ENCODE data around the gene SOX6. TPM values are rescaled to one million over a fixed set of nuclear protein-coding genes. Genes with fewer than 3 reads are reported as not detected.

The SOX6 gene
- total RNA-seq, 2 experiments from 2014 or later: 0.13 TPM; not detected in 1

- no peak for TF ChIP-seq CTCF (conservative IDR thresholded peaks at IDR 0.05; ENCODE audit: low read length)
- TF ChIP-seq EZH2phosphoT487 (IDR thresholded peaks at IDR 0.05; ENCODE audit: borderline replicate concordance, low read depth, low read length): no peak
- Histone ChIP-seq H3K9me2 (ENCODE audit: insufficient read depth, low read length) (no peaks in the 10 kb centered on the region), H3K36me3 (ENCODE audit: insufficient read depth, low read length) (no peaks in the 10 kb centered on the region), H3K9me3 (ENCODE audit: low read length) (no peaks in the 10 kb centered on the region), H3K27ac (ENCODE audit: low read depth, low read length, poor library complexity, severe bottlenecking) (no peak overlapping the region), H2AFZ (ENCODE audit: low read length) (no peak overlapping the region), H3K79me2 (ENCODE audit: insufficient read depth, low read depth, low read length) (no peaks in the 10 kb centered on the region), H3K4me3 (ENCODE audit: low read depth, low read length, poor library complexity, severe bottlenecking) (no peak overlapping the region), H4K20me1 (ENCODE audit: insufficient read depth, low read length) (no peaks in the 10 kb centered on the region), H3K4me2 (ENCODE audit: low read length) (no peak overlapping the region), H3K4me1 (ENCODE audit: insufficient read depth, low read length, poor library complexity, severe bottlenecking) (peaks cover 2% of the 10 kb centered on the region)
- BruUV-seq (replicated peaks): no TSS peak
- ChIA-PET CTCF (ENCODE audit: unreplicated experiment) (no interaction called here), POLR2A (interaction anchor here (1.3 kb wide), 1 partner anchor 12 kb away, joined by 3 read pairs; no protein-coding TSS in a partner anchor)
- intact Hi-C loops (cut with micrococcal nuclease; ENCODE audit: unreplicated experiment): no loop called here
- DNase-seq (ENCODE audit: low spot score): no peak
Measured at GRCh38 chr11:16185042-16185441, 171.3 kb downstream of the SOX6 start.

DNA sequence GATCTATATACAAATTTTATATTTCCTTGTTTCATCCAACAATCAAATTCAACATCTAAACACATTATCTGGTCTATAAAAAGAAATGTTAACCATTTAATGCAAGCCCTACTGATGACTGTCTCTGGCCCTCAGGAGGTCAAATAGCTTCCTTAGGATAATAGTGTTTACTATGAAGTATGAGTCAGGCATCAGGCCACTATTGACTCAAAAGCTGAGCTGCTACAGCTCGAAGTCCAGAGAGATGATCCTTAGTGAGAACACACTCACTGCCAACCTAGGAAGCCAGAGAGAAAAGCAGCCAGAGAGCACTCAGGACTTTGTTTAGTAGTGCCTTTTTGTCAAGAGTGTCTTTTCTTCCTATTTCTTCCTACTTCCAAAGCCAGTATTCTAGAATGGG lies 171.8 kb downstream of the SOX6 start:
- no peak for DNase-seq (ENCODE audit: low spot score)
- H3K4me2 ChIP-seq (ENCODE audit: low read length): no peak overlapping the region
- no peaks in the 10 kb centered on the region for H3K79me2 ChIP-seq (ENCODE audit: insufficient read depth, low read depth, low read length)
- H3K9me3 ChIP-seq (ENCODE audit: low read length): no peaks in the 10 kb centered on the region
- no TSS peak for BruUV-seq (replicated peaks)
- H3K4me1 ChIP-seq (ENCODE audit: insufficient read depth, low read length, poor library complexity, severe bottlenecking): no peaks in the 10 kb centered on the region
- no peak overlapping the region for H3K27ac ChIP-seq (ENCODE audit: low read depth, low read length, poor library complexity, severe bottlenecking)
- TF ChIP-seq CTCF (conservative IDR thresholded peaks at IDR 0.05; ENCODE audit: low read length) (no peak), EZH2phosphoT487 (IDR thresholded peaks at IDR 0.05; ENCODE audit: borderline replicate concordance, low read depth, low read length) (no peak)
- H2AFZ ChIP-seq (ENCODE audit: low read length): no peak overlapping the region
- POLR2A ChIA-PET: interaction anchor here (1.3 kb wide), 1 partner anchor 12 kb away, joined by 3 read pairs; no protein-coding TSS in a partner anchor
- H3K36me3 ChIP-seq (ENCODE audit: insufficient read depth, low read length): no peaks in the 10 kb centered on the region
- H3K4me3 ChIP-seq (ENCODE audit: low read depth, low read length, poor library complexity, severe bottlenecking): no peak overlapping the region
- CTCF ChIA-PET (ENCODE audit: unreplicated experiment): no interaction called here
- H4K20me1 ChIP-seq (ENCODE audit: insufficient read depth, low read length): no peaks in the 10 kb centered on the region
- intact Hi-C loops (cut with micrococcal nuclease; ENCODE audit: unreplicated experiment): no loop called here
- no peaks in the 10 kb centered on the region for H3K9me2 ChIP-seq (ENCODE audit: insufficient read depth, low read length)

DNA sequence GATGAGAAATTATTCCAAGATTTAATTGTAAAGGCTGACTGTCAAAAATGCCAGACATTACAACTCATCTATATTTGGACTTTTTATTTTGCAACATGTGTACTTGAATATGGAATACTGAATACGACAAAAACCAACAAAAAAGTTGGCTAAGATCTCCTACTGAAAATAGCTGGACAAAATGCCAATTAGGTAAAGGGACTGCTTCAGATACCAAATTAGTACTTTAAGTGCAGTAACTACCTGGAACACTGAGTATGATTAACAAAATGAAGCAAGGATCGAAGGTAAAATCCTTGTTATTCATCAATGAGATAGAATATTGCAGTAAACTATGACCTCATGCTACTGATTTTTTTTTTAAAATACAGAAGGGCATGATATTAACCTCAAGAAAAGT lies 173.8 kb downstream of the SOX6 start:
- Histone ChIP-seq H3K36me3 (ENCODE audit: insufficient read depth, low read length) (no peaks in the 10 kb centered on the region), H3K4me2 (ENCODE audit: low read length) (no peak overlapping the region), H3K4me3 (ENCODE audit: low read depth, low read length, poor library complexity, severe bottlenecking) (no peak overlapping the region), H3K9me3 (ENCODE audit: low read length) (no peaks in the 10 kb centered on the region), H2AFZ (ENCODE audit: low read length) (no peak overlapping the region), H3K27ac (ENCODE audit: low read depth, low read length, poor library complexity, severe bottlenecking) (no peak overlapping the region), H3K4me1 (ENCODE audit: insufficient read depth, low read length, poor library complexity, severe bottlenecking) (no peaks in the 10 kb centered on the region), H4K20me1 (ENCODE audit: insufficient read depth, low read length) (no peaks in the 10 kb centered on the region), H3K9me2 (ENCODE audit: insufficient read depth, low read length) (no peaks in the 10 kb centered on the region), H3K79me2 (ENCODE audit: insufficient read depth, low read depth, low read length) (no peaks in the 10 kb centered on the region)
- DNase-seq (ENCODE audit: low spot score): no peak
- CTCF ChIA-PET (ENCODE audit: unreplicated experiment): no interaction called here
- no TSS peak for BruUV-seq (replicated peaks)
- POLR2A ChIA-PET: no interaction called here
- no peak for TF ChIP-seq CTCF (conservative IDR thresholded peaks at IDR 0.05; ENCODE audit: low read length)
- TF ChIP-seq EZH2phosphoT487 (IDR thresholded peaks at IDR 0.05; ENCODE audit: borderline replicate concordance, low read depth, low read length): no peak
- intact Hi-C loops (cut with micrococcal nuclease; ENCODE audit: unreplicated experiment): no loop called here

Measured in OCI-LY7 (cell line).